Fibroblast of villous mesenchyme (primary cell): ENCODE data around the gene RC3H2. TPM values are rescaled to one million over a fixed set of nuclear protein-coding genes. Genes with fewer than 3 reads are reported as not detected.
A peak's percentile ranks its signal among the peaks of the same experiment; 100 is the strongest.
"Not testable (repeated sequence)": the region's sequence is repeated elsewhere in the genome, so short reads cannot be mapped to it uniquely, and the experiment has no call there.

Experiments
- DNase-seq: peaks from one replicate; pipeline ENCODE4 v3.0.0-alpha.2; 2010; ENCODE audit warnings: low read depth
- H3K4me3 ChIP-seq: 2 replicates; pipeline ENCODE4 v1.5.1; 2011; ENCODE audit warnings: low read depth, mild to moderate bottlenecking, low read length
- total RNA-seq: library from RNA; depleted of rRNA; stranded (reverse); fragments of >200 nt; gene quantifications from 2 replicates; pipeline ENCODE4 v1.2.3, GENCODE V29; 2012
- TF ChIP-seq, protein P1 (sequence below): IDR thresholded peaks from 2 replicates; pipeline ENCODE4 v1.5.1; 2012; ENCODE audit warnings: low read depth, mild to moderate bottlenecking, low read length; ENCODE audit not compliant: insufficient read depth

The RC3H2 gene
- total RNA-seq, 1 donor: 67.8 TPM

DNA sequence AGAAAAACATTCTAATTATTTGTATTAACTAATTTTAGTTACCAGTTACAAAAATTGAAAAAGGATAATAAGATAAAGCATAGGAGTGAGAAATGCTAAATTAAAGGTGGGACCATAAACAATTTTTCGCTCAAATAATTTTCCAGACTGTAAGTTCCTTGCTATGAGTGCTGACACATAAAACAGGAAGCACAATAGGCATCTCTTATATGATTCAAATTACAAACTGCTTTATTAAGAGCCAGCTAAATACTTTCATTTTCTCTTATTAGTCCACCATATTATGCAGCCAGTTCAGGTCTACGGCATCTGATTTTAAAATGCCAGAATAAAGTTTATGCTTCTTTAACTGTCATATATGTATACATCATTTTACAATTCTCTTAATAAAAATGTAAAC, 4.4 kb downstream of the RC3H2 start:
- TF ChIP-seq, protein P1, sequence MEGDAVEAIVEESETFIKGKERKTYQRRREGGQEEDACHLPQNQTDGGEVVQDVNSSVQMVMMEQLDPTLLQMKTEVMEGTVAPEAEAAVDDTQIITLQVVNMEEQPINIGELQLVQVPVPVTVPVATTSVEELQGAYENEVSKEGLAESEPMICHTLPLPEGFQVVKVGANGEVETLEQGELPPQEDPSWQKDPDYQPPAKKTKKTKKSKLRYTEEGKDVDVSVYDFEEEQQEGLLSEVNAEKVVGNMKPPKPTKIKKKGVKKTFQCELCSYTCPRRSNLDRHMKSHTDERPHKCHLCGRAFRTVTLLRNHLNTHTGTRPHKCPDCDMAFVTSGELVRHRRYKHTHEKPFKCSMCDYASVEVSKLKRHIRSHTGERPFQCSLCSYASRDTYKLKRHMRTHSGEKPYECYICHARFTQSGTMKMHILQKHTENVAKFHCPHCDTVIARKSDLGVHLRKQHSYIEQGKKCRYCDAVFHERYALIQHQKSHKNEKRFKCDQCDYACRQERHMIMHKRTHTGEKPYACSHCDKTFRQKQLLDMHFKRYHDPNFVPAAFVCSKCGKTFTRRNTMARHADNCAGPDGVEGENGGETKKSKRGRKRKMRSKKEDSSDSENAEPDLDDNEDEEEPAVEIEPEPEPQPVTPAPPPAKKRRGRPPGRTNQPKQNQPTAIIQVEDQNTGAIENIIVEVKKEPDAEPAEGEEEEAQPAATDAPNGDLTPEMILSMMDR: no peak
- peak; percentile 37 for DNase-seq
- no peak overlapping the region for H3K4me3 ChIP-seq

DNA sequence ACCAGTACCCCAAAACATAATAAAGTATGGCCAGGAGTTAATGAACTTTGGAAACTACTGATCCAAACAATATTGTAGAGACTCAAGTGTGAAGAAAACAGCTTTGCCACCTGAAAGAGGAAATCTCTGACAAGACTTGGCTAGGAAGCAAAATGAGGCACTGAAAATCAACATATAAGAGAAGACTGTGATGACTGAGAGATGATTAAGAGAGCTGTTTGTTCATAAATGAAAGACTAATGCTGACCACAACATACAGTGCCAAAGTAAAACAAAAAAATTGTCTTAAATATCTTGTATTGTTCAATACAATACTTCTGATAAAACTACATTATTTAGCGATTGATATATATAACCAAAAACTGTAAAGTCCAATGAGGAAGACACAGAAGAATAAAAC, 7.2 kb downstream of the RC3H2 start:
- no peak for DNase-seq
- TF ChIP-seq, protein P1: no peak
- H3K4me3 ChIP-seq: no peak overlapping the region

DNA sequence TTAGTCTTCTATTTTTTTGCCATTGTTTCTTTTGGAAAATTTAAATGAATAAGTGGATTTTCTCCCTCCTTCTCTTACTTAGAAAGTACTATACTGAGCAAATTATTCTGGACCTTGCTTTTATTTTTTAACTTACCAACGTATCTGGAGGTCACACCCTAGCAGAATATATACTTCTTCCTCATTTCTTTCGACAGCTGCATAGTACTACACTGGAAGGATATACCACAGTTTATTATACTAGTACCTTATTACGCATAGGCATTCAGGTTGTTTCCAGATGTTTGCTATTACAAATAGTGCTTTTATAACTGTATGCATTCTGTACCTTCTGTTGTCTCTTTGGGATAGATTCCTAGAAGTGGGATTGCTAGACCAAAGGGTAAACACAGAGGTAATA, 16.7 kb downstream of the RC3H2 start:
- H3K4me3 ChIP-seq: no peak overlapping the region
- TF ChIP-seq, protein P1: no peak
- no peak for DNase-seq

DNA sequence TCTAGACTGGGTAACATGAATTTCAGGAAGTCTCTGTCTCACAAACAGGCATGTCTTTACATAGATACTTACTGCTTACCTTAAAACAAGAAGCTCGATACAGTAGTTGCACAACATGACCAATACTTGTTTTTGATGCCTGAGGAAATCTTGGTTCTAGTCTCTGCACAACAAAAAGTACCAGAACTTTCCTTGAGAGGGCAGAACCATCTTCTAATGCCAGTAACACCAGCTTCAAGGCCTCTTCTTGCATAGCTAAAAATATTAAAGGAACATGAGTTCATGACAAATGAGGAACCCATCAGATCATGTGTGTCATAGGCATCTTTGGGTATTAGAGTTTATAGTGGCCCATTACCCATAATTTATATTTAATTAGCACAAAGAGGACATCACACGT, 22.0 kb downstream of the RC3H2 start:
- no peak for DNase-seq
- no peak overlapping the region for H3K4me3 ChIP-seq
- TF ChIP-seq, protein P1: no peak

DNA sequence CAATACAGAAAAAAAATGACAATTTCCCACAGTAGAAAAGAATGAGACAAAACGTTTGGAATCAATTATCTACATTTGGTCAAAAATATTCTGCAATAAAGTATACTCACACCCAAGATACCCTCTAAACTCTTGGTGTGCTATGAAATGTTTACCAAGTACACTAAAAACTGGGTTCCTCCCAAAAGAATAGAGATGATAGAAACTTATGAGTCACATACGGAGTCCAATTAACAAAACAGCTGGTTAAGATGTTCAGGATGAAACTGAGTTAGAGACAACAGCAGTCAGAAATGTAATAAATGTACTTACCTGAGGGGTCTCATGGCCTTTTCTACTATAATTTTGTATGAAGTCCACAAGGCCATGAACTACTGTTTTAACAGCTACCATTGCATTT, 25.7 kb downstream of the RC3H2 start:
- no peak for DNase-seq
- TF ChIP-seq, protein P1: no peak
- no peak overlapping the region for H3K4me3 ChIP-seq

DNA sequence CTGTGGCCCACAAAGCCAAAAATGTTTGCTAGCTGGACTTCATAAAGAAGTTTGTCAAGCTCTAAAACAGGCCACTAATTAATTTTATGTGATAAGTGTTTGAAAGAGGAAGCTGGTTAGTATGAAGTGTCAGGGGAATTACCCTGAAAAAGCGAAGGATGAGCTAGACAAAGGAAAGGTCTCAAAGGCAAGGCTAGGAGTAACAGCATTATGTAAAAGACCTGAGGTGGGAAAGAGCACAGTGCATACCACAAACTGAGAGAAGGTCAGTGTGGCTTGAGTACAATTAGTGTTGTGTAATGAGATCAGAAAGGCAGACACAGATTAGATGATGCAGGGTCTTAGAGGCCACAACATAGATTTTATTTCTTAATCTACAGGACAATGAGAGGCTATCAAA, 29.6 kb downstream of the RC3H2 start:
- DNase-seq: no peak
- TF ChIP-seq, protein P1: no peak
- H3K4me3 ChIP-seq: no peak overlapping the region

DNA sequence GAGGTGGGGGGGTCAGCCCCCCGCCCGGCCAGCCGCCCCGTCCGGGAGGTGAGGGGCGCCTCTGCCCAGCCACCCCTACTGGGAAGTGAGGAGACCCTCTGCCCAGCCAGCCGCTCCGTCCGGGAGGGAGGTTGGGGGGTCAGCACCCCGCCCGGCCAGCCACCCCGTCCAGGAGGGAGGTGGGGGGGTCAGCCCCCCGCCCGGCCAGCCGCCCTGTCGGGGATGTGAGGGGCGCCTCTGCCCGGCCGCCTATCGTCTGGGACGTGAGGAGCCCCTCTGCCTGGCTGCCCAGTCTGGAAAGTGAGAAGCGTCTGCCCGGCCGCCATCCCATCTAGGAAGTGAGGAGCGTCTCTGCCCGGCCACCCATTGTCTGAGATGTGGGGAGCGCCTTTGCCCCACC, 37.9 kb downstream of the RC3H2 start:
- not testable (repeated sequence) for H3K4me3 ChIP-seq, DNase-seq
